Activated naive CD4-positive, alpha-beta T cell treated with anti-CD3 and anti-CD28 coated beads, Interleukin-2, amount 50 U/mL, for 24 hours (primary cell): Measurements from ENCODE around the gene OLFM1.

ENCODE experiments used
- H3K27ac Mint-ChIP-seq: one replicate; pipeline ENCODE4 v1.8.0; 2021; ENCODE audit warnings: mild to moderate bottlenecking, mixed read lengths
- H3K27me3 Mint-ChIP-seq: one replicate; pipeline ENCODE4 v1.8.0; 2021; ENCODE audit warnings: mixed read lengths
- H3K36me3 Mint-ChIP-seq: one replicate; pipeline ENCODE4 v1.8.0; 2021; ENCODE audit warnings: mixed read lengths
- H3K4me1 Mint-ChIP-seq: one replicate; pipeline ENCODE4 v1.8.0; 2021; ENCODE audit warnings: mixed read lengths
- H3K4me3 Mint-ChIP-seq: one replicate; pipeline ENCODE4 v1.8.0; 2021; ENCODE audit warnings: mild to moderate bottlenecking, mixed read lengths
- H3K9me3 Mint-ChIP-seq: one replicate; pipeline ENCODE4 v1.8.0; 2021; ENCODE audit warnings: mixed read lengths

OLFM1 gene

DNA sequence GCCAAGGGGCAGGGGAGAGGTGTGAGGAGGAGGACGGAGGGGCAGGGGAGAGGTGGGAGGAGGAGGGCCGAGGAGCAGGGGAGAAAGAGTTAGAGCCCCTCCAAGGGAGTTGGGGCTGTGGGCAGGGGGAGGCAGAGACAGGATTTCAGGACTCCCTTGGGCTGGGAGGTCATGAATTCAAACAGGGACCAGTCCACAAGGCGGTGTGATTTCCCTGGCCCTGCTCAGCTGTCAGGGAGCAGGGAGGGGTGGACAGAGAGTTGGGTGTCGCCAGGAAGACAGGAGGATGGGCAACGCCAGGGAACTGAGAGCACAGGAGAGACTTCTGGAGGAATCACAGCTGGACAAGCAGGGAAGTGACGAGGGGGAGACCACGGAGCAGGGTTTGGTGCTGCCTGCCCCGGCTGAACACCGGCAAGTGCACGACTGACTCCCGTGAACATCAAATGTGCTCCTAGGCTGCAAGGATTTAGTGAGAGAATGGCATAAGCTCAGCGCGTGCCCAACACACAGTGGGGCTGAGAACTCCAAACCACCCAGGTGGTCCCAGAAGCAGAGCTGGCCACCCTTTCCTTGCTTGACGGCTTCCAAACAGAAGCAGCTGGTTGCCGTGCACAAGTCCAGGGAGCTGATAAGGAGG, 17.8 kb upstream of the OLFM1 start:
- H3K9me3 Mint-ChIP-seq: no peaks in the 10 kb centered on the region
- H3K4me1 Mint-ChIP-seq: no peaks in the 10 kb centered on the region
- H3K36me3 Mint-ChIP-seq: peaks cover 1% of the 10 kb centered on the region
- H3K27me3 Mint-ChIP-seq: peaks cover 11% of the 10 kb centered on the region
- H3K4me3 Mint-ChIP-seq: no peak overlapping the region
- H3K27ac Mint-ChIP-seq: peak overlapping the region; percentile 55

DNA sequence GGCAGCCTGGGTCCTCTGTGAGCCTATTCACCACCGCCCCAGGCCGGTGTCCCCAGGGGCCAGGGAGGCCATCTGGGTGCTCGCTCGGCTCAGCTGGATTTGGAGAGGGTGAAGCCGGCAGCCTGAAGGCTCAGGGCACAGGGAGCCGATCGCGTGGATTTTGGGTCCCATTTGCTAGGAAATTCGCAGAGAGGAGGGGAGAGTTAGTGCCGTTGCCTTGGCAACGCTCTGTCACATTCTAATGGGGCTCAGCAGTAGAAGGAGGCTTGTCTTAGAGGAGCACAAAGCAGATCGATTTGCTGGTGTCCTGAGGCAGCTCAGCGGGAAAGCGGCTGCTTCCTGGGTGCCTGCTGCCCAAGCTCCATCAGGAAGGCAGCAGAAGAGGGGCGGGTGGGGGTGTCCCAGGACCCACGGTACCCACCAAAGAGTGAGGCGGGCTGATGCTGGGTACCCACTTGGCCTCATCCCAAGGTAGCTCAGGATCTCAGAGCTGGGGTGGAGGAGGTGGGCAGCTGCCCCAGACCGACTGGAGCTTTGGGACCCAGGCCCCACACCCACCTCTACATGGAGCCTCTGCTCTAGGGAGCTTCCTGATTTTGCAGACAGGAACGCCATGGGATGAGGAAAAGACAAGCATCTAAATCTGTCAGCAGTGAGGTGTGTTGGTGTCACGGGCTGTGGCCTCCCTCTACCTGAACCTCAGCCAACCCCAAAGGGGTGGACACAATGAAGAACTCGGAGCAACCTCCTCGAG, 17.1 kb upstream of the OLFM1 start:
- H3K27me3 Mint-ChIP-seq: peaks cover 13% of the 10 kb centered on the region
- no peak overlapping the region for H3K4me3 Mint-ChIP-seq

GRCh38 chr9:135070964-135071735, 16.3 kb upstream of the OLFM1 start:
- H3K36me3 Mint-ChIP-seq: peaks cover 1% of the 10 kb centered on the region
- H3K9me3 Mint-ChIP-seq: no peaks in the 10 kb centered on the region
- no peak overlapping the region for H3K4me3 Mint-ChIP-seq
- H3K27ac Mint-ChIP-seq: no peak overlapping the region
- no peaks in the 10 kb centered on the region for H3K4me1 Mint-ChIP-seq
- H3K27me3 Mint-ChIP-seq: peaks cover 13% of the 10 kb centered on the region

More for the DNA sequence above, 17.1 kb upstream of the OLFM1 start:
- H3K9me3 Mint-ChIP-seq: no peaks in the 10 kb centered on the region
- no peaks in the 10 kb centered on the region for H3K4me1 Mint-ChIP-seq
- no peak overlapping the region for H3K27ac Mint-ChIP-seq
- H3K36me3 Mint-ChIP-seq: peaks cover 1% of the 10 kb centered on the region

GRCh38 chr9:135073081-135073740, 14.3 kb upstream of the OLFM1 start:
- Mint-ChIP-seq H3K36me3 (peaks cover 1% of the 10 kb centered on the region), H3K4me3 (no peak overlapping the region), H3K9me3 (no peaks in the 10 kb centered on the region), H3K27me3 (peaks cover 18% of the 10 kb centered on the region), H3K4me1 (no peaks in the 10 kb centered on the region), H3K27ac (no peak overlapping the region)

DNA sequence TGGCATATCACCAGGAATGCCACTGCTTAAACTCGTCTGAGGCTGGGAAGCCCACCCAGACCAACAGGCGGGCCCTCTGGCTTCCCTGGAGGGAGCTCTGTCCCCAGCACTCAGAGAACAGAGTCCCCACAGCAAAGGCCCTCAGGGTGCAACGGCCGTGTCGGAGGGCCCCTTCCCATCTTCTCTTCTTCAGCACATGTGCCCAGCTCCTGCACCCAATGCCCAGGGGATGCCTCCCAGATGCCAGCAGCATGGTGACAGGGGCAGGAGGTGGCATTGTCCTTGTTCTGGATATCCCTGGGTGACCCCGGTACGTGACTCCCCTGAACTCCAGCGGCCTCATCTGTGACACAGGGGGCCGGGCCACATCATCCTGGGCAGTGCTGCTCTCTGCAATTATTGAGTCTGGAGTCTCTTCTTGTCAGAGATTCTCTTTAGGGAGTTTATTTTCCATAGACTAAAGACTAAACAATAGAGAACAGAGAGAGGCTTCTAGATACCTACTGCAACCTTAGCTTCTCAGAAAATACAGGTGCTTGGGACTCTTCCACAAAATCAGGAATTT, 13.6 kb upstream of the OLFM1 start:
- Mint-ChIP-seq H3K9me3 (no peaks in the 10 kb centered on the region), H3K36me3 (peaks cover 1% of the 10 kb centered on the region), H3K27ac (no peak overlapping the region), H3K4me3 (no peak overlapping the region), H3K4me1 (no peaks in the 10 kb centered on the region), H3K27me3 (peaks cover 18% of the 10 kb centered on the region)

GRCh38 chr9:135074354-135075233, 12.9 kb upstream of the OLFM1 start:
- no peak overlapping the region for H3K4me3 Mint-ChIP-seq
- H3K4me1 Mint-ChIP-seq: no peaks in the 10 kb centered on the region
- H3K27me3 Mint-ChIP-seq: peaks cover 17% of the 10 kb centered on the region

GRCh38 chr9:135075234-135076142, 12.0 kb upstream of the OLFM1 start:
- no peaks in the 10 kb centered on the region for H3K9me3 Mint-ChIP-seq
- no peak overlapping the region for H3K27ac Mint-ChIP-seq
- H3K4me1 Mint-ChIP-seq: no peaks in the 10 kb centered on the region
- peaks cover 17% of the 10 kb centered on the region for H3K27me3 Mint-ChIP-seq
- no peak overlapping the region for H3K4me3 Mint-ChIP-seq
- H3K36me3 Mint-ChIP-seq: no peaks in the 10 kb centered on the region

More at GRCh38 chr9:135074354-135075233, 12.9 kb upstream of the OLFM1 start:
- H3K27ac Mint-ChIP-seq: no peak overlapping the region
- H3K36me3 Mint-ChIP-seq: no peaks in the 10 kb centered on the region
- no peaks in the 10 kb centered on the region for H3K9me3 Mint-ChIP-seq

GRCh38 chr9:135076143-135076875, 11.2 kb upstream of the OLFM1 start:
- Mint-ChIP-seq H3K4me3 (no peak overlapping the region), H3K36me3 (no peaks in the 10 kb centered on the region), H3K4me1 (no peaks in the 10 kb centered on the region), H3K9me3 (no peaks in the 10 kb centered on the region), H3K27ac (no peak overlapping the region), H3K27me3 (peaks cover 17% of the 10 kb centered on the region)

DNA sequence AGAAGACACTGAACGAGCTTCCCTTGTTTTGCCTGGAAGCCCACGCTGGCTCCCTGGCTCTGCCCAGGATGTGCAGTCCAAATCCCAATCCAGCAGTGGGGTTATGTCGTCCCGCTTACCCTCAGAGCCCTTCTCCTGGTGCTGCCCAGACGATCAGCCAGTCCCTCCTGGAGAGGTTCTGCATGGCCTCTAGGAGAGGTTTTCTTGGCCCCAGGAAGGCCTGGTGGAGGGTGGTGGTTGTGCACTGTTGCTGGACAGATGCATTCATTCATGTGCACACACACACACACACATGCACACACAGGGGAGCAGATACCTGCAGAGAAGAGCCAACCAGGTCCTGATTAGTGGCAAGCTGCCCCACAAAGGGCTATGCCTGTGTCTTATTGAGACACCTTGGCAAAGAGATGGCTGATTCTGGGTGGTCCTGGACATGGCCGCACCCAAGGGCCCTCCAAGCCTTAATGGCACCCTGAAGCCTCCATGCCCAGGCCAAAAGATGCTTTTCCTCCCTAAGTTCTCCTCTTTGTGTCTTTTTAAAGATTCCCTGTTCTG, 10.5 kb upstream of the OLFM1 start:
- Mint-ChIP-seq H3K9me3 (no peaks in the 10 kb centered on the region), H3K27ac (no peak overlapping the region), H3K36me3 (no peaks in the 10 kb centered on the region), H3K4me1 (no peaks in the 10 kb centered on the region), H3K27me3 (peaks cover 17% of the 10 kb centered on the region), H3K4me3 (no peak overlapping the region)

GRCh38 chr9:135077497-135078200, 9.8 kb upstream of the OLFM1 start:
- Mint-ChIP-seq H3K27me3 (peaks cover 18% of the 10 kb centered on the region), H3K4me3 (no peak overlapping the region), H3K4me1 (no peaks in the 10 kb centered on the region), H3K36me3 (no peaks in the 10 kb centered on the region), H3K27ac (no peak overlapping the region), H3K9me3 (no peaks in the 10 kb centered on the region)

GRCh38 chr9:135078361-135078821, 9.1 kb upstream of the OLFM1 start:
- Mint-ChIP-seq H3K4me3 (no peak overlapping the region), H3K27ac (no peak overlapping the region), H3K27me3 (peaks cover 21% of the 10 kb centered on the region), H3K36me3 (no peaks in the 10 kb centered on the region), H3K4me1 (no peaks in the 10 kb centered on the region), H3K9me3 (no peaks in the 10 kb centered on the region)

DNA sequence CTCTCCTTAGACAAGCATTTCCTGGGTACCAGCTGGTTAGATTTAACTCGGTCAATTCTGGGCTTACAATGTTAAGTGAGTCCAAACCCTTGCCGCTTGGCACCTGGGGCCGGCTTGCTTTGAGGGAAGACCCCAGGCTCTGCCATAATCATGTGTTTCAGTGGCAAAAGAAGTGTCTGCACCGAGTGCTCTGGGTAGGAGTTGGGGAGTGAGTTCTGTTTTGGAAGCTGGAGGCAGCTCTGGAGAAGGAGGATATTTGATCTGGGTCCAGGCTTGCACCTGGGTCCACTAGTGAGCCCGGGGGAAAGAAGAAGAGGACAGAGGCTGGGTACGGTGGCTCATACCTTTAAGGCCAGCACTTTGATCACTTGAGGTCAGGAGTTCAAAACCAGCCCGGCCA, 8.4 kb upstream of the OLFM1 start:
- no peak overlapping the region for H3K4me3 Mint-ChIP-seq
- H3K27ac Mint-ChIP-seq: no peak overlapping the region
- peaks cover 20% of the 10 kb centered on the region for H3K27me3 Mint-ChIP-seq
- no peaks in the 10 kb centered on the region for H3K4me1 Mint-ChIP-seq
- H3K36me3 Mint-ChIP-seq: no peaks in the 10 kb centered on the region
- no peaks in the 10 kb centered on the region for H3K9me3 Mint-ChIP-seq
